OCI-LY7 (cell line): Measurements from ENCODE around the gene ABCD1. TPM values are rescaled to one million over a fixed set of nuclear protein-coding genes. Genes with fewer than 3 reads are reported as not detected.

Experiments used
- BruUV-seq: library from RNA; stranded (reverse); fragments of 400-500 nt; replicated peaks from 2 replicates; lab custom pipeline; 2021; lab: Mats Ljungman, UMichigan
- CTCF ChIA-PET: fragments of 300-600 bp; sonication (Branson Sonifier 250); formaldehyde crosslinking; loops from one replicate; lab custom pipeline; 2022; ENCODE audit warnings: antibody characterized with exemption; ENCODE audit not compliant: unreplicated experiment; lab: Charles Lee
- POLR2A ChIA-PET: fragments of 300-600 bp; sonication (Branson Sonifier 250); formaldehyde crosslinking; loops from one replicate; lab custom pipeline; 2022; ENCODE audit warnings: antibody characterized with exemption; lab: Charles Lee
- DNase-seq: peaks from one replicate; pipeline ENCODE4 v3.0.0-alpha.2; 2015; ENCODE audit warnings: low spot score
- H2AFZ ChIP-seq: fragments of 200-600 bp; sonication (generic), shearing (Covaris generic); 2 replicates; pipeline ENCODE4 v1.6.1; 2014; ENCODE audit warnings: mild to moderate bottlenecking, antibody characterized with exemption, low read length, moderate library complexity
- H3K27ac ChIP-seq: fragments of 200-600 bp; sonication (generic); 2 replicates; pipeline ENCODE4 v1.5.1; 2014; ENCODE audit warnings: mixed run types, low read depth, mild to moderate bottlenecking, moderate library complexity, low read length, inconsistent platforms; ENCODE audit not compliant: poor library complexity, severe bottlenecking
- H3K36me3 ChIP-seq: fragments of 200-600 bp; sonication (generic); 2 replicates; pipeline ENCODE4 v1.6.1; 2014; ENCODE audit warnings: mild to moderate bottlenecking, antibody characterized with exemption, low read length, moderate library complexity, mixed read lengths; ENCODE audit not compliant: insufficient read depth
- H3K4me1 ChIP-seq: fragments of 200-600 bp; sonication (generic); 2 replicates; pipeline ENCODE4 v1.5.1; 2014; ENCODE audit warnings: mild to moderate bottlenecking, low read length; ENCODE audit not compliant: insufficient read depth, poor library complexity, severe bottlenecking
- H3K4me2 ChIP-seq: fragments of 200-600 bp; sonication (generic); 2 replicates; pipeline ENCODE4 v1.6.1; 2014; ENCODE audit warnings: mild to moderate bottlenecking, low read length
- H3K4me3 ChIP-seq: fragments of 200-600 bp; sonication (generic); 2 replicates; pipeline ENCODE4 v1.5.1; 2014; ENCODE audit warnings: mild to moderate bottlenecking, low read depth, low read length; ENCODE audit not compliant: poor library complexity, severe bottlenecking
- H3K79me2 ChIP-seq: fragments of 200-600 bp; sonication (generic); 2 replicates; pipeline ENCODE4 v1.6.1; 2016; ENCODE audit warnings: low read depth, mild to moderate bottlenecking, low read length, moderate library complexity, mixed read lengths; ENCODE audit not compliant: insufficient read depth
- H3K9me2 ChIP-seq: fragments of 200-600 bp; sonication (generic); 2 replicates; pipeline ENCODE4 v1.6.1; 2016; ENCODE audit warnings: mild to moderate bottlenecking, low read length, mixed read lengths; ENCODE audit not compliant: insufficient read depth
- H3K9me3 ChIP-seq: fragments of 200-600 bp; sonication (generic); 2 replicates; pipeline ENCODE4 v1.6.1; 2014; ENCODE audit warnings: mild to moderate bottlenecking, mixed run types, low read length, mixed read lengths
- H4K20me1 ChIP-seq: fragments of 200-600 bp; sonication (generic); 2 replicates; pipeline ENCODE4 v1.6.1; 2014; ENCODE audit warnings: mild to moderate bottlenecking, antibody characterized with exemption, low read length, moderate library complexity, mixed read lengths; ENCODE audit not compliant: insufficient read depth
- CTCF ChIP-seq: fragments of 200-600 bp; sonication (generic); conservative IDR thresholded peaks from 2 replicates; pipeline ENCODE4 v1.5.1; 2014; ENCODE audit warnings: mild to moderate bottlenecking, antibody characterized with exemption, low read length, moderate library complexity, mixed read lengths
- EZH2phosphoT487 ChIP-seq: fragments of 200-600 bp; sonication (generic); IDR thresholded peaks from 2 replicates; pipeline ENCODE4 v1.6.1; 2018; ENCODE audit warnings: low read depth, borderline replicate concordance, mild to moderate bottlenecking, mixed run types, antibody characterized with exemption, low read length, moderate library complexity, mixed read lengths
- intact Hi-C: fragments of 100-400 bp; cut with micrococcal nuclease; formaldehyde crosslinking; loops from one replicate; pipeline ENCODE4 v1.10.0; 2022; ENCODE audit not compliant: unreplicated experiment
- total RNA-seq, 2 experiments: library from RNA; depleted of rRNA in 1 of 2; stranded (reverse); fragments of >200 nt in 1 of 2; shearing (Covaris generic) in 1 of 2; gene quantifications; 2 replicates each; pipeline ENCODE4 v1.2.3, GENCODE V29; 2014 to 2022

The ABCD1 gene
- total RNA-seq, 2 experiments from 2014 or later, result 6.9 to 8.8 TPM

- BruUV-seq, result no TSS peak
- H3K4me3 ChIP-seq, result no peak overlapping the region
- H3K4me1 ChIP-seq, result peaks cover 32% of the 10 kb centered on the region
- ChIA-PET CTCF (no interaction called here), POLR2A (no interaction called here)
- H3K9me3 ChIP-seq, result no peaks in the 10 kb centered on the region
- DNase-seq, result no peak
- H4K20me1 ChIP-seq, result no peaks in the 10 kb centered on the region
- no peaks in the 10 kb centered on the region; the same call in 1 of the 2 replicates for H3K36me3 ChIP-seq
- no peaks in the 10 kb centered on the region for H3K9me2 ChIP-seq
- intact Hi-C loops, result no loop called here
- no peak overlapping the region for H3K4me2 ChIP-seq
- no peak overlapping the region for H3K27ac ChIP-seq
- no peak for TF ChIP-seq CTCF
- TF ChIP-seq EZH2phosphoT487, result no peak
- no peaks in the 10 kb centered on the region for H3K79me2 ChIP-seq
- H2AFZ ChIP-seq, result no peak overlapping the region
Observed at GRCh38 chrX:153731117-153731844, 6.6 kb downstream of the ABCD1 start.

GRCh38 chrX:153731845-153732215 is 7.2 kb downstream of the ABCD1 start:
- Histone ChIP-seq H3K27ac (no peak overlapping the region), H3K79me2 (no peaks in the 10 kb centered on the region), H4K20me1 (no peaks in the 10 kb centered on the region), H3K9me3 (no peaks in the 10 kb centered on the region), H3K4me2 (no peak overlapping the region), H3K9me2 (no peaks in the 10 kb centered on the region), H3K36me3 (no peaks in the 10 kb centered on the region; the same call in 1 of the 2 replicates), H3K4me3 (no peak overlapping the region), H2AFZ (no peak overlapping the region), H3K4me1 (peaks cover 27% of the 10 kb centered on the region)
- DNase-seq, result no peak
- no peak for TF ChIP-seq EZH2phosphoT487
- TF ChIP-seq CTCF, result no peak
- BruUV-seq, result no TSS peak
- ChIA-PET CTCF (no interaction called here), POLR2A (no interaction called here)
- intact Hi-C loops, result no loop called here

- CTCF ChIA-PET, result no interaction called here
- Histone ChIP-seq H2AFZ (no peak overlapping the region), H3K27ac (no peak overlapping the region), H3K4me2 (no peak overlapping the region), H3K9me2 (no peaks in the 10 kb centered on the region), H3K4me3 (no peak overlapping the region), H3K9me3 (no peaks in the 10 kb centered on the region), H3K79me2 (no peaks in the 10 kb centered on the region), H3K4me1 (peaks cover 21% of the 10 kb centered on the region), H4K20me1 (no peaks in the 10 kb centered on the region), H3K36me3 (no peaks in the 10 kb centered on the region; the same call in 1 of the 2 replicates)
- DNase-seq, result no peak
- BruUV-seq, result no TSS peak
- TF ChIP-seq EZH2phosphoT487, result no peak
- no peak for TF ChIP-seq CTCF
- intact Hi-C loops, result no loop called here
- POLR2A ChIA-PET, result no interaction called here
Observed at GRCh38 chrX:153732401-153732800, 7.7 kb downstream of the ABCD1 start.
